HCT116 (cell line): Measurements from ENCODE around the gene IL20. TPM values are rescaled to one million over a fixed set of nuclear protein-coding genes. Genes with fewer than 3 reads are reported as not detected.

Experiments
- ATAC-seq: fragments of 200-7000 bp; cut with Tn5 transposase; 2 replicates; pipeline ENCODE4 v1.9.1; 2020; ENCODE audit warnings: mild to moderate bottlenecking, moderate library complexity
- BruUV-seq: library from RNA; stranded (reverse); fragments of 400-500 nt; replicated peaks from 2 replicates; lab custom pipeline; 2021; lab: Mats Ljungman, UMichigan
- CTCF ChIA-PET: fragments of 300-600 bp; sonication (Branson Sonifier 250); formaldehyde crosslinking; loops from one replicate; lab custom pipeline; 2021; ENCODE audit warnings: antibody characterized with exemption; lab: Charles Lee
- POLR2A ChIA-PET: fragments of 300-600, 350-600 bp; sonication (Branson Sonifier 250); formaldehyde crosslinking; loops from one replicate; lab custom pipeline; 2021; ENCODE audit warnings: antibody characterized with exemption; lab: Charles Lee
- RAD21 ChIA-PET, 2 experiments: fragments of 300-600 bp; sonication (Branson Sonifier 250); formaldehyde crosslinking; loops; one replicate each; lab custom pipeline; 2023; ENCODE audit warnings: low total read pairs in 2 of 2; ENCODE audit not compliant: uncharacterized antibody in 2 of 2, unreplicated experiment in 2 of 2, low non-redundant PET in 1 of 2; lab: Charles Lee
- DNase-seq: peaks from one replicate; pipeline ENCODE4 v3.0.0-alpha.2; 2010; ENCODE audit warnings: low read depth, low spot score
- H2AFZ ChIP-seq: fragments of 200-600 bp; shearing (Covaris generic), sonication (generic); 2 replicates; pipeline ENCODE4 v1.6.1; 2017; ENCODE audit warnings: low read depth, mixed run types, mixed read lengths, antibody characterized with exemption, low read length; ENCODE audit not compliant: poor library complexity, severe bottlenecking
- H3K27ac ChIP-seq: 2 replicates; pipeline ENCODE4 v1.5.1; 2012; ENCODE audit warnings: low read depth, low read length
- H3K27me3 ChIP-seq: fragments of 200-600 bp; sonication (generic); 2 replicates; pipeline ENCODE4 v1.6.1; 2016; ENCODE audit warnings: mixed run types, low read length, mixed read lengths; ENCODE audit not compliant: insufficient read depth
- H3K36me3 ChIP-seq, 2 experiments: fragments of 200-500 bp in 1 of 2; fragments of 200-600 bp in 1 of 2; sonication (Bioruptor generic) in 1 of 2; sonication (generic) in 1 of 2; 2 replicates each; pipeline versions ENCODE4 v1.5.1 to v1.6.1; 2014 to 2016; ENCODE audit warnings: low read length in 2 of 2, inconsistent platforms in 1 of 2, mixed read lengths in 1 of 2, mixed run types in 1 of 2; ENCODE audit not compliant: insufficient read depth in 2 of 2, control insufficient read depth in 1 of 2
- H3K4me1 ChIP-seq, 2 experiments: fragments of 200-600 bp in 1 of 2; sonication (generic) in 1 of 2; 2 replicates each; pipeline versions ENCODE4 v1.5.1 to v1.6.1; 2012 to 2017; ENCODE audit warnings: low read length in 2 of 2, inconsistent platforms in 1 of 2, mild to moderate bottlenecking in 1 of 2, mixed read lengths in 1 of 2, mixed run types in 1 of 2, moderate library complexity in 1 of 2; ENCODE audit not compliant: insufficient read depth in 2 of 2, control insufficient read depth in 1 of 2
- H3K4me2 ChIP-seq: fragments of 200-600 bp; sonication (generic); 2 replicates; pipeline ENCODE4 v1.6.1; 2017; ENCODE audit warnings: mixed run types, low read length, mixed read lengths
- H3K4me3 ChIP-seq, 2 experiments: fragments of 200-600 bp in 1 of 2; sonication (generic) in 1 of 2; replicated peaks in 1 of 2; 2 replicates each; pipeline ENCODE4 v1.5.1; 2011 to 2016; ENCODE audit warnings: low read length in 2 of 2, control low read depth in 1 of 2, low read depth in 1 of 2, mild to moderate bottlenecking in 1 of 2, mixed read lengths in 1 of 2, mixed run types in 1 of 2
- H3K79me2 ChIP-seq: fragments of 200-600 bp; sonication (generic); 2 replicates; pipeline ENCODE4 v1.6.1; 2017; ENCODE audit warnings: mild to moderate bottlenecking, mixed run types, low read length, moderate library complexity, mixed read lengths; ENCODE audit not compliant: insufficient read depth
- H3K9ac ChIP-seq: fragments of 200-600 bp; sonication (generic); 2 replicates; pipeline ENCODE4 v1.6.1; 2016; ENCODE audit warnings: low read length, mixed read lengths
- H3K9me2 ChIP-seq: fragments of 200-600 bp; sonication (generic), shearing (Covaris generic); 2 replicates; pipeline ENCODE4 v1.6.1; 2017; ENCODE audit warnings: mixed run types, mild to moderate bottlenecking, moderate library complexity; ENCODE audit not compliant: insufficient read depth
- H3K9me3 ChIP-seq, 2 experiments: fragments of 200-500 bp in 1 of 2; fragments of 200-600 bp in 1 of 2; sonication (Bioruptor generic) in 1 of 2; sonication (generic) in 1 of 2; 2 replicates each; pipeline ENCODE4 v1.6.1; 2014 to 2017; ENCODE audit warnings: low read length in 2 of 2, mixed read lengths in 2 of 2, inconsistent platforms in 1 of 2, low read depth in 1 of 2, mild to moderate bottlenecking in 1 of 2, mixed run types in 1 of 2, moderate library complexity in 1 of 2; ENCODE audit not compliant: control insufficient read depth in 1 of 2, insufficient read depth in 1 of 2
- H4K20me1 ChIP-seq: fragments of 200-600 bp; sonication (generic), shearing (Covaris generic); 2 replicates; pipeline ENCODE4 v1.6.1; 2017; ENCODE audit warnings: mixed run types, mild to moderate bottlenecking, moderate library complexity; ENCODE audit not compliant: insufficient read depth
- CBX3 ChIP-seq: IDR thresholded peaks from 2 replicates; pipeline ENCODE4 v1.6.1; 2012; ENCODE audit warnings: low read depth
- CEBPB ChIP-seq: IDR thresholded peaks from 2 replicates; pipeline ENCODE4 v1.6.1; 2012; ENCODE audit warnings: low read depth
- ELF1 ChIP-seq: IDR thresholded peaks from 2 replicates; pipeline ENCODE4 v1.6.1; 2012; ENCODE audit warnings: low read depth, borderline replicate concordance
- JUND ChIP-seq: IDR thresholded peaks from 2 replicates; pipeline ENCODE4 v1.6.1; 2012
- POLR2AphosphoS5 ChIP-seq: IDR thresholded peaks from 2 replicates; pipeline ENCODE4 v1.6.1; 2011; ENCODE audit warnings: mild to moderate bottlenecking, low read depth, low read length, moderate library complexity
- ZNF274 ChIP-seq: fragments of 200-500 bp; sonication (Bioruptor generic); IDR thresholded peaks from 2 replicates; pipeline ENCODE4 v1.6.1; 2014; ENCODE audit warnings: mild to moderate bottlenecking, low read depth, low read length, inconsistent platforms
- intact Hi-C: fragments of 100-400 bp; cut with micrococcal nuclease; formaldehyde crosslinking; loops from 2 replicates; pipeline ENCODE4 v1.10.0; 2022
- total RNA-seq: library from RNA; stranded (reverse); gene quantifications from one replicate; pipeline ENCODE4 v1.2.1, GENCODE V29; 2021; ENCODE audit not compliant: unreplicated experiment
- TF ChIP-seq, protein P1 (sequence below): IDR thresholded peaks from 2 replicates; pipeline ENCODE4 v1.6.1; 2011; ENCODE audit warnings: mild to moderate bottlenecking, low read length, moderate library complexity; ENCODE audit not compliant: insufficient replicate concordance; ENCODE audit errors: extremely low read depth
- TF ChIP-seq, protein P2 (sequence below), 3 experiments: fragments of 200-600 bp in 1 of 3; sonication (generic) in 1 of 3; IDR thresholded peaks in 2 of 3; conservative IDR thresholded peaks in 1 of 3; 2 replicates each; pipeline ENCODE4 v1.5.1; 2012 to 2017; ENCODE audit warnings: low read depth in 2 of 3, low read length in 2 of 3, antibody characterized with exemption in 1 of 3, borderline replicate concordance in 1 of 3, control low read depth in 1 of 3, mild to moderate bottlenecking in 1 of 3, mixed read lengths in 1 of 3, mixed run types in 1 of 3, moderate library complexity in 1 of 3; ENCODE audit not compliant: insufficient read depth in 1 of 3

IL20 gene
- total RNA-seq, 1 experiment from 2014 or later: not detected

DNA sequence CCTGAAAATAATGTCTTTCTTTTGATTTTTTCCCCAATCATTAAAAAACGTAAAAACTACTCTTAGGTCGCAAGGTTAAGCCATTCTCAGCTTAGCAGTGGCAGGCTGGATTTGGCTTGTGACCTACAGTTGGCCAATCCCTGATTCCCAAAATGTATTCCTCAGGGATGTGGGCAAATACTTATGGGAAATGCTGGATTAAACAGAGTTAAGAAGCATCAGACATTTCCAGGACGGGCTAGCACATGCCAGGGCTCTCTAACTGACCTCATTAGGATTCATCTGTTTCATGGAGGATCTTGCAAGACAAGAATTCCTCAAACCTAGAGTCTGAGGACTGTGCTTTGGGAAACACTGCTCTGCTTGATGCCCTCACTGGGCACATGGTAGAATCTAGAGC is 30.8 kb downstream of the IL20 start:
- Histone ChIP-seq H2AFZ (no peak overlapping the region), H3K36me3 (no peaks in the 10 kb centered on the region), H3K4me2 (no peak overlapping the region), H3K27ac (no peak overlapping the region), H3K4me1 (peaks cover 9 to 18% of the 10 kb centered on the region in 2 experiments), H3K79me2 (no peaks in the 10 kb centered on the region), H4K20me1 (no peaks in the 10 kb centered on the region), H3K9me2 (no peaks in the 10 kb centered on the region), H3K4me3 (no peak overlapping the region), H3K27me3 (no peaks in the 10 kb centered on the region), H3K9me3 (no peaks in the 10 kb centered on the region), H3K9ac (no peak overlapping the region)
- intact Hi-C loops: no loop called here
- TF ChIP-seq ZNF274 (no peak), POLR2AphosphoS5 (no peak), CEBPB (no peak), CBX3 (no peak), JUND (no peak), ELF1 (no peak)
- TF ChIP-seq, protein P1, sequence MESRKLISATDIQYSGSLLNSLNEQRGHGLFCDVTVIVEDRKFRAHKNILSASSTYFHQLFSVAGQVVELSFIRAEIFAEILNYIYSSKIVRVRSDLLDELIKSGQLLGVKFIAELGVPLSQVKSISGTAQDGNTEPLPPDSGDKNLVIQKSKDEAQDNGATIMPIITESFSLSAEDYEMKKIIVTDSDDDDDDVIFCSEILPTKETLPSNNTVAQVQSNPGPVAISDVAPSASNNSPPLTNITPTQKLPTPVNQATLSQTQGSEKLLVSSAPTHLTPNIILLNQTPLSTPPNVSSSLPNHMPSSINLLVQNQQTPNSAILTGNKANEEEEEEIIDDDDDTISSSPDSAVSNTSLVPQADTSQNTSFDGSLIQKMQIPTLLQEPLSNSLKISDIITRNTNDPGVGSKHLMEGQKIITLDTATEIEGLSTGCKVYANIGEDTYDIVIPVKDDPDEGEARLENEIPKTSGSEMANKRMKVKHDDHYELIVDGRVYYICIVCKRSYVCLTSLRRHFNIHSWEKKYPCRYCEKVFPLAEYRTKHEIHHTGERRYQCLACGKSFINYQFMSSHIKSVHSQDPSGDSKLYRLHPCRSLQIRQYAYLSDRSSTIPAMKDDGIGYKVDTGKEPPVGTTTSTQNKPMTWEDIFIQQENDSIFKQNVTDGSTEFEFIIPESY: no peak
- TF ChIP-seq, protein P2, sequence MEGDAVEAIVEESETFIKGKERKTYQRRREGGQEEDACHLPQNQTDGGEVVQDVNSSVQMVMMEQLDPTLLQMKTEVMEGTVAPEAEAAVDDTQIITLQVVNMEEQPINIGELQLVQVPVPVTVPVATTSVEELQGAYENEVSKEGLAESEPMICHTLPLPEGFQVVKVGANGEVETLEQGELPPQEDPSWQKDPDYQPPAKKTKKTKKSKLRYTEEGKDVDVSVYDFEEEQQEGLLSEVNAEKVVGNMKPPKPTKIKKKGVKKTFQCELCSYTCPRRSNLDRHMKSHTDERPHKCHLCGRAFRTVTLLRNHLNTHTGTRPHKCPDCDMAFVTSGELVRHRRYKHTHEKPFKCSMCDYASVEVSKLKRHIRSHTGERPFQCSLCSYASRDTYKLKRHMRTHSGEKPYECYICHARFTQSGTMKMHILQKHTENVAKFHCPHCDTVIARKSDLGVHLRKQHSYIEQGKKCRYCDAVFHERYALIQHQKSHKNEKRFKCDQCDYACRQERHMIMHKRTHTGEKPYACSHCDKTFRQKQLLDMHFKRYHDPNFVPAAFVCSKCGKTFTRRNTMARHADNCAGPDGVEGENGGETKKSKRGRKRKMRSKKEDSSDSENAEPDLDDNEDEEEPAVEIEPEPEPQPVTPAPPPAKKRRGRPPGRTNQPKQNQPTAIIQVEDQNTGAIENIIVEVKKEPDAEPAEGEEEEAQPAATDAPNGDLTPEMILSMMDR (IDR thresholded peaks at IDR 0.05 in 2 of 3, conservative IDR thresholded peaks at IDR 0.05 in 1 of 3; ENCODE audit: borderline replicate concordance in 1 of 3, insufficient read depth in 1 of 3, low read depth in 2 of 3, low read length in 2 of 3): no peak
- ChIA-PET CTCF (interaction anchor here (0.7 kb wide), 1 partner anchor 16 kb away, joined by 3 read pairs; no protein-coding TSS in a partner anchor), RAD21 (no interaction called here), POLR2A (no interaction called here)
- BruUV-seq: no TSS peak
- DNase-seq: no peak
- ATAC-seq: no peak
